ENCODE data around the gene THSD7B.

DNA sequence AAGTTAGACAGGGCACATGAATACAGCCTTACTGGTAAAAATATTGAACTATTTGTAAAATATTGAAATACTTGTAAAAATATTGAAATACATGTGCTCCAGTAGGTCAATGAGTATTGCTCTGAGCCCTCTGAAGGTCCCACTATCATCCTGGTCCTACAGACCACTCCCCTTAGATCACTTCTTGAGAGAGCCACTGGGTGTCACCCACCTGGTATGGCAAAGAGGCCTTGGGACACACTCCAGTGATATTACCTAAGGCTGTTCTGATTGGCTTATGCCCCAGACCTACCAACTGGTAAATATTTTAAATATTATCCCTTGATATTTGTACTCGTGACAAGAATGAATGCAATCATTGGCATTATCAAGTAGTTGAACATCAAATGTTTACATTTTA is 5.0 kb downstream of the THSD7B start:
- TF ChIP-seq NR3C1 (IDR thresholded peaks at IDR 0.05) (no peak), POLR2A (IDR thresholded peaks at IDR 0.05; ENCODE audit: low read length) (no peak), FOSL2 (IDR thresholded peaks at IDR 0.05) (no peak), FOSL2 (CRISPR knock-in tag; IDR thresholded peaks at IDR 0.05) (no peak), RFX5 (IDR thresholded peaks at IDR 0.05) (no peak), MYC (IDR thresholded peaks at IDR 0.05; ENCODE audit: borderline replicate concordance, low read length) (no peak), CHD2 (IDR thresholded peaks at IDR 0.05; ENCODE audit: low read length, partially characterized antibody) (no peak), HMGXB4 (CRISPR knock-in tag; IDR thresholded peaks at IDR 0.05; ENCODE audit: borderline replicate concordance) (no peak), PHF8 (IDR thresholded peaks at IDR 0.05; ENCODE audit: borderline replicate concordance, low read depth) (no peak), RAD21 (conservative IDR thresholded peaks at IDR 0.05 in 1 of 2, IDR thresholded peaks at IDR 0.05 in 1 of 2) (no peak)
- TF ChIP-seq, protein P1, sequence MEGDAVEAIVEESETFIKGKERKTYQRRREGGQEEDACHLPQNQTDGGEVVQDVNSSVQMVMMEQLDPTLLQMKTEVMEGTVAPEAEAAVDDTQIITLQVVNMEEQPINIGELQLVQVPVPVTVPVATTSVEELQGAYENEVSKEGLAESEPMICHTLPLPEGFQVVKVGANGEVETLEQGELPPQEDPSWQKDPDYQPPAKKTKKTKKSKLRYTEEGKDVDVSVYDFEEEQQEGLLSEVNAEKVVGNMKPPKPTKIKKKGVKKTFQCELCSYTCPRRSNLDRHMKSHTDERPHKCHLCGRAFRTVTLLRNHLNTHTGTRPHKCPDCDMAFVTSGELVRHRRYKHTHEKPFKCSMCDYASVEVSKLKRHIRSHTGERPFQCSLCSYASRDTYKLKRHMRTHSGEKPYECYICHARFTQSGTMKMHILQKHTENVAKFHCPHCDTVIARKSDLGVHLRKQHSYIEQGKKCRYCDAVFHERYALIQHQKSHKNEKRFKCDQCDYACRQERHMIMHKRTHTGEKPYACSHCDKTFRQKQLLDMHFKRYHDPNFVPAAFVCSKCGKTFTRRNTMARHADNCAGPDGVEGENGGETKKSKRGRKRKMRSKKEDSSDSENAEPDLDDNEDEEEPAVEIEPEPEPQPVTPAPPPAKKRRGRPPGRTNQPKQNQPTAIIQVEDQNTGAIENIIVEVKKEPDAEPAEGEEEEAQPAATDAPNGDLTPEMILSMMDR (IDR thresholded peaks at IDR 0.05): no peak
- TF ChIP-seq, protein P2, sequence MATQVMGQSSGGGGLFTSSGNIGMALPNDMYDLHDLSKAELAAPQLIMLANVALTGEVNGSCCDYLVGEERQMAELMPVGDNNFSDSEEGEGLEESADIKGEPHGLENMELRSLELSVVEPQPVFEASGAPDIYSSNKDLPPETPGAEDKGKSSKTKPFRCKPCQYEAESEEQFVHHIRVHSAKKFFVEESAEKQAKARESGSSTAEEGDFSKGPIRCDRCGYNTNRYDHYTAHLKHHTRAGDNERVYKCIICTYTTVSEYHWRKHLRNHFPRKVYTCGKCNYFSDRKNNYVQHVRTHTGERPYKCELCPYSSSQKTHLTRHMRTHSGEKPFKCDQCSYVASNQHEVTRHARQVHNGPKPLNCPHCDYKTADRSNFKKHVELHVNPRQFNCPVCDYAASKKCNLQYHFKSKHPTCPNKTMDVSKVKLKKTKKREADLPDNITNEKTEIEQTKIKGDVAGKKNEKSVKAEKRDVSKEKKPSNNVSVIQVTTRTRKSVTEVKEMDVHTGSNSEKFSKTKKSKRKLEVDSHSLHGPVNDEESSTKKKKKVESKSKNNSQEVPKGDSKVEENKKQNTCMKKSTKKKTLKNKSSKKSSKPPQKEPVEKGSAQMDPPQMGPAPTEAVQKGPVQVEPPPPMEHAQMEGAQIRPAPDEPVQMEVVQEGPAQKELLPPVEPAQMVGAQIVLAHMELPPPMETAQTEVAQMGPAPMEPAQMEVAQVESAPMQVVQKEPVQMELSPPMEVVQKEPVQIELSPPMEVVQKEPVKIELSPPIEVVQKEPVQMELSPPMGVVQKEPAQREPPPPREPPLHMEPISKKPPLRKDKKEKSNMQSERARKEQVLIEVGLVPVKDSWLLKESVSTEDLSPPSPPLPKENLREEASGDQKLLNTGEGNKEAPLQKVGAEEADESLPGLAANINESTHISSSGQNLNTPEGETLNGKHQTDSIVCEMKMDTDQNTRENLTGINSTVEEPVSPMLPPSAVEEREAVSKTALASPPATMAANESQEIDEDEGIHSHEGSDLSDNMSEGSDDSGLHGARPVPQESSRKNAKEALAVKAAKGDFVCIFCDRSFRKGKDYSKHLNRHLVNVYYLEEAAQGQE (IDR thresholded peaks at IDR 0.05): no peak
- TF ChIP-seq, protein P3, sequence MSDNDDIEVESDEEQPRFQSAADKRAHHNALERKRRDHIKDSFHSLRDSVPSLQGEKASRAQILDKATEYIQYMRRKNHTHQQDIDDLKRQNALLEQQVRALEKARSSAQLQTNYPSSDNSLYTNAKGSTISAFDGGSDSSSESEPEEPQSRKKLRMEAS (IDR thresholded peaks at IDR 0.05): no peak
